K562 (cell line): ENCODE data around the gene CLSTN2.

Experiments
- ARNT ChIP-seq, 2 experiments: fragments of 450-650 bp; IDR thresholded peaks; 2 replicates each; pipeline ENCODE4 v1.6.1; 2016; ENCODE audit warnings: mild to moderate bottlenecking in 1 of 2
- ATF1 ChIP-seq, 2 experiments: fragments of 450-650 bp in 1 of 2; IDR thresholded peaks; 2 replicates each; pipeline ENCODE4 v1.6.1; 2016; ENCODE audit warnings: missing compliant biosample characterization in 1 of 2, missing genetic modification characterization in 1 of 2
- CTCF ChIP-seq, 3 experiments: IDR thresholded peaks in 2 of 3; conservative IDR thresholded peaks in 1 of 3; 2 replicates each; pipeline ENCODE4 v1.5.1; 2011 to 2012; ENCODE audit warnings: low read length in 3 of 3, mild to moderate bottlenecking in 3 of 3, control low read depth in 2 of 3, improper control_type of control experiment in 1 of 3, inconsistent platforms in 1 of 3, low read depth in 1 of 3, mixed read lengths in 1 of 3, moderate library complexity in 1 of 3; ENCODE audit not compliant: insufficient read depth in 2 of 3
- HDAC2 ChIP-seq: fragments of 450-650 bp; IDR thresholded peaks from 2 replicates; pipeline ENCODE4 v1.6.1; 2016; ENCODE audit warnings: mild to moderate bottlenecking
- MAZ ChIP-seq, 2 experiments: fragments of 450-650 bp in 1 of 2; sonication (generic) in 1 of 2; formaldehyde crosslinking; IDR thresholded peaks in 1 of 2; conservative IDR thresholded peaks in 1 of 2; 2 replicates each; pipeline versions ENCODE4 v1.4.0 to v1.5.0; 2020; ENCODE audit warnings: mild to moderate bottlenecking in 1 of 2, missing genetic modification reagents in 1 of 2
- MIER1 ChIP-seq: fragments of 450-650 bp; IDR thresholded peaks from 2 replicates; pipeline ENCODE4 v1.6.1; 2016; ENCODE audit warnings: antibody characterized with exemption, mild to moderate bottlenecking, low read depth
- NBN ChIP-seq: fragments of 450-650 bp; IDR thresholded peaks from 2 replicates; pipeline ENCODE4 v1.6.1; 2016; ENCODE audit warnings: low read depth, mild to moderate bottlenecking
- POLR2A ChIP-seq: fragments of 450-650 bp; conservative IDR thresholded peaks from 2 replicates; pipeline ENCODE4 v1.6.1; 2016
- PRPF4 ChIP-seq: fragments of 200-400 bp; formaldehyde crosslinking; IDR thresholded peaks from one replicate; pipeline ENCODE4 v1.6.1; 2017; ENCODE audit warnings: low read length, low read depth, mild to moderate bottlenecking; ENCODE audit not compliant: insufficient read depth, poor library complexity, severe bottlenecking
- ZNF121 ChIP-seq: sonication (generic); formaldehyde crosslinking; conservative IDR thresholded peaks from 2 replicates; pipeline ENCODE4 v1.8.0; 2022; ENCODE audit warnings: missing genetic modification reagents
- ZNF431 ChIP-seq: sonication (generic); formaldehyde crosslinking; IDR thresholded peaks from 2 replicates; pipeline ENCODE4 v1.8.0; 2022; ENCODE audit warnings: mild to moderate bottlenecking, missing genetic modification reagents
- ZNF830 ChIP-seq: fragments of 250-450 bp; sonication (Bioruptor Pico); IDR thresholded peaks from 2 replicates; pipeline ENCODE4 v1.5.0; 2021; ENCODE audit warnings: mild to moderate bottlenecking
- TF ChIP-seq, protein P1 (sequence below): IDR thresholded peaks from 2 replicates; pipeline ENCODE4 v1.6.1; 2014; ENCODE audit warnings: antibody characterized with exemption

- TF ChIP-seq ZNF431 (CRISPR knock-in tag) (no peak), HDAC2 (no peak), MIER1 (no peak), MAZ (CRISPR knock-in tag; conservative IDR thresholded peaks at IDR 0.05 in 1 of 2, IDR thresholded peaks at IDR 0.05 in 1 of 2) (no peak), ZNF830 (CRISPR knock-in tag) (no peak), ATF1 (CRISPR knock-in tag; IDR thresholded peaks at IDR 0.05) (no peak), ATF1 (tag; IDR thresholded peaks at IDR 0.05) (no peak), PRPF4 (no peak), POLR2A (no peak), NBN (no peak), ZNF121 (no peak), CTCF (IDR thresholded peaks at IDR 0.05 in 2 of 3, conservative IDR thresholded peaks at IDR 0.05 in 1 of 3; ENCODE audit: insufficient read depth in 2 of 3, low read depth in 1 of 3, low read length in 3 of 3) (no peak), ARNT (IDR thresholded peaks at IDR 0.05) (no peak)
- TF ChIP-seq, protein P1, sequence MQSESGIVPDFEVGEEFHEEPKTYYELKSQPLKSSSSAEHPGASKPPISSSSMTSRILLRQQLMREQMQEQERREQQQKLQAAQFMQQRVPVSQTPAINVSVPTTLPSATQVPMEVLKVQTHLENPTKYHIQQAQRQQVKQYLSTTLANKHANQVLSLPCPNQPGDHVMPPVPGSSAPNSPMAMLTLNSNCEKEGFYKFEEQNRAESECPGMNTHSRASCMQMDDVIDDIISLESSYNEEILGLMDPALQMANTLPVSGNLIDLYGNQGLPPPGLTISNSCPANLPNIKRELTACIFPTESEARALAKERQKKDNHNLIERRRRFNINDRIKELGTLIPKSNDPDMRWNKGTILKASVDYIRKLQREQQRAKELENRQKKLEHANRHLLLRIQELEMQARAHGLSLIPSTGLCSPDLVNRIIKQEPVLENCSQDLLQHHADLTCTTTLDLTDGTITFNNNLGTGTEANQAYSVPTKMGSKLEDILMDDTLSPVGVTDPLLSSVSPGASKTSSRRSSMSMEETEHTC, result no peak
Measured at GRCh38 chr3:140019946-140020345, 85.0 kb downstream of the CLSTN2 start.
